ENCODE measurements around the gene BTN3A1.

Gene BTN3A1

DNA sequence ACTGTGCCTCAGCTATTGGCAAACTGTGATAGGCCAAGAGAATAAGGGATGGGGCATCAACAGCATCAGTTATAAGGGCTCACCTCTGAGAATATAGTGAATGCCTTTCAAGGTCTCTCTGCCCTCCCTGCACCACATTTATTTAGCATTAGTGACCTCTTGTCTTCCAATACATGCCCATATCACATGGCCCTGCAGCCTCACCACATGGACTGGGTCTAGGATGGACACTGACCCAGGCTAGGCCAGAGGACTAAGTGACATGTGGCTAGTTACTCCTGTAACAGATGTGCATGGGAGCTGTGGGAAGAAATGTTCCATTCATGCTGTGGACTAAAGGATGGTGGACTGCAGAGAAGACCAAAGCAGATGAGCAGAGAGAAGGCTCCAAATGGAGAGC lies 22.3 kb upstream of the BTN3A1 start:
- DNase-seq = no peak

DNA sequence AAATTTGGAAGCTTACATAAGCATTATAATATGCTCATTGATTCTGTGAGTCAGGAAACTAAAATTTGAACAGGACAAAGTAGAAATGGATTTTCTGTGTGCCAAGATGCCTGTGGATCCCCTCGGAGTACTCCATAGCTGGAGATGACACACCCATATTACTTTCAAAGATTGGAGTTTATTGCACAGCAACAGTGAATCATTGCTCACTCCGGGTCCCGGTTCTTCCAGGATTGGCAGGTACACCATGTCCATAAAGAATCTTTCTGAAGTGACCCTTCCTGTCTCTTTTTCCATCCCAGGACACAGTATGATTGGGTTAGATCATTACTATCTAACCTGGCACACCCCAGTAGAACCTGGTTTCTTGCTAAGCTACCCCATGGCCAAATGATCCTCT lies 21.8 kb upstream of the BTN3A1 start:
- no peak for DNase-seq

DNA sequence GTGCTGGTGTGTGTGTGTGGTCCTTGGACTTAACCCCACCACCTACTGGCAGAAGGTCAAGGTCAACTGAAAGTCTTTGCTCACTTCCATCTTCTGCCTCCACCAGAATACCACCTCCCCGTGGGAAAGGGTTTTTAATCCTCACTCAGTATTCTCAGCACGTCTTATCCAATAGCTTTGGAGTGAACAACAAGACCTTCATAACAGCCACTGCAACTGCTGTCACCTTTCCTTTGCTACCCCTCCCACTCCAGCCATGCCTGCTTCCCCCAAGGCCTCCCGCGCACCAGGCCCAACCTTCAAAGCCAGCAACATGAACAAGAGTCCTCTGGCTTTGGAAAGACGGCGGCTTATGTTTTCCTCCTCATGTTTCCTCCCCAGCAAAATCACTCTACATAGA lies 20.0 kb upstream of the BTN3A1 start:
- no peak for DNase-seq

DNA sequence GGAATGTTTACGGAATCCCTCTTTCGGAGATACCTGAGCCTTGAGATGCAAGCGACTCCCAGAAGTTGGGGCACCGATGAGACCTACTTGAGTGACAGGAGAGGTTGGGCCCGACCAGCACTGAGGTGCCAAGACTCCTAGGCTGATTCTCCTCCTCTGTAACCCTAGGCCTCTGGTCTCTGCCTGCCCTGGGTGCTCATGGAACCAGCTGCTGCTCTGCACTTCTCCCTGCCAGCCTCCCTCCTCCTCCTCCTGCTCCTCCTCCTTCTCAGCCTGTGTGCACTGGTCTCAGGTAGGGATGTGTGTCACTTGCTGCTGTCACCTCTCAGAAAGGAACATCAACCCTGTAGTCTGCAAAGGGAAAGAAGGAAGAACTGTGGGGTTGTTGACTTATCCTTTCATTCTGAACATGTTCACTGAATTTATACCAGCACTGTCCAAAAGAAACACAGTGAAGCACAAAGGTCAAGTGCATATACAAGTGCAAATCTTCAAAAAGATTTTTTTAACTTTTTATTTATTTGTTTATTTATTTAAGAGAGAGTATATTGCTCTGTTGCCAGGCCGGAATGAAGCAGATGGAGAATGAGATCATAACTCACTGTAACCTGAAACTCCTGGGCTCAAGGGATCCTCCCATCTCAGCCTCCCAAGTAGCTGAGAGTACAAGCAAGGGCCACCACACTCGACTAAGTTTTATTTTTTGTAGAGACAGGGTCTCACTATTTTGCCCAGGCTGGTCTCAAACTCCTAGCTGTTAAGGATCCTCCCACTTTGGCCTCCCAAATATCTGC lies 18.3 kb upstream of the BTN3A1 start:
- peak; percentile 29 for DNase-seq

DNA sequence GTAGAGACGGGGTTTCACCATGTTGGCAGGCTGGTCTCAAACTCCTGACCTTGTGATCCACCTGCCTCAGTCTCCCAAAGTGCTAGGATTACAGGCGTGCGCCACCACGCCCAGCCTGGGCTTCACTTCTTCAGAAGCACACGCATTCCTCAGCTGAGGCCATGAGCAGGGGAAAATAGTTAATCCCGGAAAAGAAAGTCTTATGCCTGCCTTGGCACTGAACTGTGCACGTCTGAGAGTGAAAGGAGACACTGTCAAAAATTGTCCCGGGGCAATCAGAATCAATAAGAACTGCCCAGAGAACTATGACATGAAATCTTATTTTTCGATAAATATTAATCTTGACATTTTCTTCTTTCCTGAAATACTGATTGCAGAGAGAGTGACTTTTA lies 16.3 kb upstream of the BTN3A1 start:
- no peak for DNase-seq

DNA sequence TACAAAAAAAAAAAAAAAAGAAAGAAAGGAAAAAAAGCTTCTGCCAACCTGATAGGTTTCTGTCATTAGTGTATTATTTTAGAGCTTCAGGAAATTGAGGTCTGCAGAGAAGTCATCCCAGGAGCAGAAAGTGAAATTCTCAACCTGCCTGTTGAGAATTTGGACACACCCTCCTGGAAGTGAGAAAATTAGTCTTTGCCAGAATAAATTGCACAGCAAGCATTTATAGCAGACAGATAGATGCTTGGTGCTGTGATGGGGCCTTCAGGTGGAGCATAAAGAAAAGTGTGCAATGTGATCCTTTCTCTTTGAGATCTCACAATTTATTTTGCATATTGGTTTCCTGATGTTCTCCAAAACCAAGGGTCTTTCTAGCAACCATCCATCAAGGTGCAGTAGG lies 14.5 kb upstream of the BTN3A1 start:
- no peak for DNase-seq

DNA sequence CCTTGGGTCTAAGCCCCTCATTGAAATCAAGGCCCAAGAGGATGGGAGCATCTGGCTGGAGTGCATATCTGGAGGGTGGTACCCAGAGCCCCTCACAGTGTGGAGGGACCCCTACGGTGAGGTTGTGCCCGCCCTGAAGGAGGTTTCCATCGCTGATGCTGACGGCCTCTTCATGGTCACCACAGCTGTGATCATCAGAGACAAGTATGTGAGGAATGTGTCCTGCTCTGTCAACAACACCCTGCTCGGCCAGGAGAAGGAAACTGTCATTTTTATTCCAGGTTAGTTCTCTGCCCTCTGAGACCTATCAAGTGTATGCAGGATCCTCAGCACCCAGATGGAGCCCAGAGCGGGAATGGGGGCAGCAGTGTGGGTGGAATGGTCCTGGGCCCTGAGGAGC lies 14.1 kb upstream of the BTN3A1 start:
- DNase-seq = no peak

DNA sequence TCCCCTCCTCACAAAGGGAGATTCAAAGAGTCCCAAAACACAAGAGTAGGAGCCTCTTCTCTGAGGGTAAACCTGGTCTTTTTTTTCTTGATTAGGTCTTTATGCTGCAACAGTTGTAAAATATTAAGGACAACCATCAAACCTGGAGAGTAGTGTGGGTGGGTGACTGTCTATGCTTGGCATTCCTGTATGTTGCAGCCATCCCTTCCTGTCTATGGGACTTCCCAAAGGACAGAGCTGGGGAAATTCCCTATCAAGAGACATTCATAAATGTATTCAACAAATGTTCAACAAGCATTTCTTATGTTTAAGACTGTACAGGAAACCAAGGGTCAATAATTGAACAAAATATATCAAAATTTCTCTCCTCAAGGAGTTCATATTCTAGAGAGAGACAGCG lies 13.6 kb upstream of the BTN3A1 start:
- no peak for DNase-seq

DNA sequence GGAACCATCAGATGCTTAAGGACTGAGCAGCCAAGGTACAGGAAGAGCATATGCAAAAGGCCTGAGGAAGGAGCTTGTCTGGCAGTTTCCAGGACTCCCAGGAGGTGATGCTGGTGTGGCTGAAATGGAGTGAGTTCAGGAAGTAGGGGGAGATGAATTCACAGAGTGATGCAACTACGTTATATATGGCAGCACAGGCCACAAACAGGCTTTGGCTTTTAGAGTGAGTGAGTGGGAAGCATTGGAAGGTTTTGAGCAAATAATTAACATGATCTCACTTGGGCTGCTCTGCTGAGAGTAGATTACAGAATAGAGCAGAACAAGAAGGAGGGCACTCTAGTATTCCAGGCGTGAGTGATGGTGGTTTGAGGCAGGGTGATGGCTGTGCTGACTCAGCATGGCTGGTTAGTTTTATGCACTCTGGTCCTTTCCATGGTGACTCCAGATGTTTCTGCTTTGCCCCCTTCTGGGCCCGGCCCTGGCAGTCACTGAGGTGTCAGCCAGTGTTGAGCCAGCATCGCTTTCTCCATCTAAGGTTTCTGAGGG lies 12.7 kb upstream of the BTN3A1 start:
- DNase-seq = no peak

DNA sequence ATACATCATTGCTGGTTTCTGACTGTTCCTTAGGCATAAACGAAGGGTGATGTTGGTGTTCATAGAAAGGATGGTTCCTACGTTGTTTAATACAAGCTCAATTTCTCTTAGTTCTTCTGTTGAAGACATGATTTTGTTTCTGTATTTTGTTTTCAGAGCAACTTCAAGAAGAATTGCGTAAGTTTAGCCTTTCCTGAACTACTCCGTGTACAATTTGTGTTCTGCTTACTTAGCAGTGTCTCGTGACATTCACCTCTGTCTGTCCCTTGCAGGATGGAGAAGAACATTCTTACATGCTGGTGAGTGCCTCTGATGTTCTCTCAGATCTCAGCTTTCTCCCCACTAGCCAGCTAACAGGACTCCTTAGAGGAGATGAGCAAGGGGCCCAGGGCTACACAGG lies 11.5 kb upstream of the BTN3A1 start:
- no peak for DNase-seq

DNA sequence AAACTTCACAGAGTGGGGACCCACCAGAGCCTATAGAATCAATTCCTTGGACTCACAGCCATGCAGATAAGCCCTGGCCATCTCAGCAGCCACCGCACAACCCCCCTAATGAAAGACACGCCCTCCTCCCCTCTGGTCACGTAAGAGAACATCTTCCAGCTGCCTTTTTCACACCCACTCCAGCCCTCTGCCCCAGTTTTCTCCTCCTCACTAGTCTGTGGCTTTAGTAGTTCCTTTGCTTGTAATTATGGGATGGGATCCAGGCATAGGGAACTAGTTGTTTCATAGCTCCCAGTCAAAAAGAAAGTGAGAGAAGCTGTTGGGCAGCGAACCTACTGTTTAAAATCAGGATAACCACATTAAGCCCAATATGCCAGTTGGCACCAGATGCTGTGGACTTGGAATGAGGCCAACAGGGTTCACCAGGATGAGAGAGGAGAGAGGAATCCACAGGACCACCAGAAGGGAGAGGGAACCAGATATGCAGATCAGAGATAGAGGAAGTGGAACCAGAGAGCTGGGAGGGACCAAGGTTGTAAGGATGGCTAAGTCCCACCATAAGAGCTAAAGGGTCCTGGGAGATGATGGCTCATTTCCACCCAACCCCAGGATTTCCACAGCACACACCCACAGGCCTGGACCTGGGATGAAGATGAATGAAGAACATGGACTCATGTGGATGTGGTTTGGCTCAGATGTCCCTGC lies 9.0 kb upstream of the BTN3A1 start:
- DNase-seq = no peak

DNA sequence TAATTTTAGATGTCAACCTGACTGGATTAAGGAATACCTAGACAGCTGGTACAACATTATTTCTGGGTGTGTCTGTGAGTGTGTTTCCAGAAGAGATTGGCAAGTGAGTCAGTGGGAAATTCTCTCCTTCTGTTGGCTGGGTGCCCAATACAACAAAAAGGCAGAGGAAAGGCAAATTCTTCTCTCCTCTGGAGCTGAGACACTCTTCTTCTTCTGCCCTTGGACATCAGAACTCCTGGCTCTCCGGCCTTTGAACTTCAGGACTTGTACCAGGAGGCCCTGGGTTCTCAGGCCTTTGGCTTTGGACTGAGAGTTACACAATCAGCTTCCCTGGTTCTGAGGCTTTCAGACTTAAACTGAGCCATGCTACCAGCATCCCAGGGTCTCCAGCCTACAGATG lies 7.8 kb upstream of the BTN3A1 start:
- DNase-seq = no peak

DNA sequence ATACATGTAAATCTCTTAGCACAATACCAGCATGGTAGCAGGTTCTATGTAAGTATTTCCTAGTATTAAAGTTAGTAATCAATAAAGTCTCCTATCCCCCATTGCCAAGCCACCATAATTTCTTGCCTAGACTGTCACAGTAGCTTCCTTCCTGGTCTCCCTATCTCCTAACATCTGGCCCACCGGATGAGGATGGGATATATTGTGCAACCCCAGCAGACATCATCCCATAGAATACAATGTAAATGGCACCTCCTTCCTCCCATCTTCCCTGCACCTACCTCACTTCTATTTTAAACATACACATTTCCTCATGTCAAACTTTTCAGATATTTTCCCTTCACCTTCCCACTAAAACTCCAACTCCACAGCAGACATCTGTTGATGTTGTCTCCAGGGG lies 3.5 kb upstream of the BTN3A1 start:
- DNase-seq = no peak

DNA sequence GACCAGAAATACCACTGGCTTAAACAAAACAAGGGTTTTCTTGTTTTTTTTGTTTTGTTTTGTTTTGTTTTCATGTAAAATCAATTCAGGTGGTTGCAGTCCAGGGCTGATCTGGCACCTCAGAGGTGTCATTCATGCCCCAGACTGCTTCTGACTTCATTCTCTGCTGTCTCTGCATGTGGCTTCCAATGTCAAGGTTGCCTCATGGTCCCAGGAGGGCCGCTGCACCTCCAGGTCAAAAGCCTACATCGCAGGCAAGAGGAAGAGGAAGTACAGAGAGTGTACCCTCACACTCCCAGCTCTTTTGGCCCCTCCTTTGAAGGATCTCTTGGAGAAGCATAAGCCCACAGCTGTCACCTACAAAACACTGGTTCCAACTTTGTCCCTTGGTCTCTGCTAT lies 1.4 kb upstream of the BTN3A1 start:
- DNase-seq = no peak

DNA sequence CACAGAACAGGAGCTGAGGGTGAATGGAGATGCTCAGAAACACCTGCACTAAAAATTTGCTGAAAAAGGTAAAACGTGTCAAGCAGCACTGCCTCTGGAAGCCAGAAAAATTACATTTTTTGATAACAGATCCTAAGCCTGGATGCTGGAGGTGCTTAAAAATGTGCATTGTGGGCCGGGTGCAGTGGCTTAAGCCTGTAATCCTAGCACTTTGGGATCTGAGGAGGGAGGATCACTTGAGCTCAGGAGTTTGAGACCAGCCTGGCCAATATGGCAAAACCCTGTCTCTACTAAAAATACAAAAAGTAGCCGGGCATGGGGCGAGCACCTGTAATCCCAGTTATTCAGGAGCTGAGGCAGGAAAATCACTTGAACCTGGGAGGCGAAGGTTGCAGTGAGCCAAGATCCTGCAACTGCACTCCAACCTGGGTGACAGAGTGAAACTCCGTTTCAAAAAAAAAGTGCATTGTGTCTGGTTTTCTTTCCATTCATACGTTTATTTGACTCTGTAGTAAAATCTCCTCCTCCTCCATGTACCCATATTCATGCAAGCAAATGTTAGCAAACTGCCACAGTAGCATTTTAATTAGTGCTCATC lies 587 bp upstream of the BTN3A1 start:
- no peak for DNase-seq

DNA sequence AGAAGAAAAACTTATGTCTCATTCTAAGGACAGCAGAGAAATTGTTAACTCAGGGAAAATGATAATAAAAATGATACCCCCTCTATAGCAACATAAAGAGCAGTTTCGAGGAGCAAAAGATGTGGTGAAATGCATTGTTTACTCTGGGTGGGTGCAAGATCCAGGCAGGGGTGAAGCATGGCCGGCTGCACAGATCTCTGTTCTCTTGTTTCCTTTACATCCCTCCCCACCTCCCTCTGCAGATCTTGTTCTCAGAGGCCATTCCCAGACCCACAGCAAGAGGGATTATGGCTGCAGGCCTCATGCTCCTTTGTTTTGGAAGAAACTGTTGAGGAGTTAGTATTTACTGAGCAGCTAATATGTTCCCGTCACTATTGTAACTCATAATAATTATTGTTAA lies 1.8 kb downstream of the BTN3A1 start:
- DNase-seq = no peak

DNA sequence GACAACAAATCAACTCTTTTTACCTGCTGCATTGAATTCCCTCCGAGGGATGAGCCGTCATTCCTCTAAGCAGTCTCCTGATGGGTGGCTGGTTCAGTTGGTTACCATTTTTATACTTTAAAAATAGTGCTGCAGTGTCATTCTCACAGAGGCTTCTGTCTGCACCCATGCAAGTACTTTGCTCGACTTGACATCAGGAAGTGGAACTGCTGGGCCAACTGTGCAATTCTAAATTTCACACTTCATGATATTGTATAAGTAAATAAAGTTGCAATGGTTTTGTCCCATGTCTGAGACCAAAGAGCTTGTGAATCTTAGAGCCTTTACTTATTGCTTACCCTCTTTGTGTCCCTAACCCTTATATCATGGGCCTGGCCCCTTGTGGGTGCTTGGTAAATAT lies 2.5 kb downstream of the BTN3A1 start:
- no peak for DNase-seq

DNA sequence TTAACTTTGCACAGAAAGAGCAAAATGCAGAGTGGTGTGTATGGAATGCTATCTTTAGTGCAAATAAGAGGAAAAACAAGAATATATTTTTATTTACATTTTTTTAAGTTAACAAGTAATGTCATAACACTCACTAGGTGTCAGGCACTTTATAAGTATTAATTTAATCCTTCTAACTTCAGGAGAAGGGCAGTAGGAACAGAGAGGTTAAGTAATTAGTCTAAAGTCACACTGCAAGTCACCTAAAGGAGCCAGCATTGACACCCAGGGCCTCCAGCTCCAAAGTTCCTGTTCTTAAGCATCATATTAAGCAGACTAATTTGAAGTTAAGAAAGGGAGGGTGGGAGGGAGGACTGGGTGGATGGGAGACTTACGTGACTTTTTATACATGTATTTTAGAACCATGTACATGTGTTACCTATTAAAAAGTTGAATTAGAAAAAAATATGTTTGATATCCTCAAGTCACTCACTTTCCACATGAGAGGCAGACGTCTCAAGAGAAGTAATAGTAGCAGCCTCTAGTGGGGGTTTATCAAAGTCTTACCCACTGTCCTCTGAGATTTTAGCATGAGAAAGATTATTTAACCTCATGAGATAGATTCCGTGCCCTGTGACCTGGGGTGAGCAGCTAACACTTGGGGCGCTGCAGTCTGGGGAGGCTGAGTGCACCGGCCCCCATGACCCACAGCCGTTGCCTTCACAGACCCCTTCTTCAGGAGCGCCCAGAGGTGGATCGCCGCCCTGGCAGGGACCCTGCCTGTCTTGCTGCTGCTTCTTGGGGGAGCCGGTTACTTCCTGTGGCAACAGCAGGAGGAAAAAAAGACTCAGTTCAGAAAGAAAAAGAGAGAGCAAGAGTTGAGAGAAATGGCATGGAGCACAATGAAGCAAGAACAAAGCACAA lies 7.0 kb downstream of the BTN3A1 start:
- no peak for DNase-seq

DNA sequence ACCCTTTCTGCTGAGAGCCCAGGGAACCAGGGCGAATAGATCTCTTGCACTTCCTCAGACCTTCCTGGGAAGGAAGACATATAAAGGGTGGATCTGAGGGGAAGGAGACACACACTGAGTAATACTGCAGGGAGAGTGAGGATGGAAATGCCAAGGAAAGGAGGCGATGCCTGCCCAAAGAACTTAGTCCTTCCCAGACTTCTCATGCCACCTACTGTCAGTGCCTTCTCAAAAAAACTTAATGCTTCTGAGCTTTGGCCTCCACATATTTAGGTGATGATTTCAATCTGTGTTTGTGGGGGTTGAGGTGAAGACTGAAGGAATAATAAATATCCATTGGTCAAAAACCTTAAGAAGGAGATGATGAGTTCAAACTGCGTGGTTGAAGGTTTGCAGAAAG lies 9.7 kb downstream of the BTN3A1 start:
- DNase-seq = no peak

DNA sequence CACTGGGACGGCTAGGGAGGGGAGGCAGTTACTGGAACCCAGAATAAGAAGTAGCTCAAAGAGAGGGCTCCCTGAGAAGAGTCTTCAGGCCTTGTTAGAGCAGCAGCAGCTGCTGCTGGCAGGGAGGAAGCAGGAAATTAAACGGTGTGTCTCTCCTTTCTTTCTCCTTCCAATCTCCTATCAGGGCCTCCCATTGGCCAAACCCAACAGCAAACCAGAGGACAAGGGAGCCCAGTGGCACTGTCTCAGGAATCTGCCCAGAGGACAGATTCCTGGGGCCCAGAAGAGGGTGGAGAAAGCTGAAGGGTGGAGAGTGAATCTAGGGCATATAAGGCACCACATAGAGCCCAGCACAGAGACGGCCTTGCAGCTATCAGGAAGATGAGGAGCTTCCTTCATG lies 10.2 kb downstream of the BTN3A1 start:
- DNase-seq = no peak

DNA sequence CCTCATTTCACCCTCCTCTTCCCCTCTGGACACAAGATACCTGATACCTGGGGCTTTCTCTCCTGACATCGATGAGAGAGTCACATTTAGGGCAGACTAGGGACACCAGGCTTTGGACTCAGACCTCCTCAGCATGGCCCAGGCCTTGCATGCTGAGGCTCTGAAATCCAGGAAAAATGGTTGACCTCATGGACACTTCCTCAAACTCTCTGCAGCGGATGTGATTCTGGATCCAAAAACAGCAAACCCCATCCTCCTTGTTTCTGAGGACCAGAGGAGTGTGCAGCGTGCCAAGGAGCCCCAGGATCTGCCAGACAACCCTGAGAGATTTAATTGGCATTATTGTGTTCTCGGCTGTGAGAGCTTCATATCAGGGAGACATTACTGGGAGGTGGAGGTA lies 10.9 kb downstream of the BTN3A1 start:
- no peak for DNase-seq

DNA sequence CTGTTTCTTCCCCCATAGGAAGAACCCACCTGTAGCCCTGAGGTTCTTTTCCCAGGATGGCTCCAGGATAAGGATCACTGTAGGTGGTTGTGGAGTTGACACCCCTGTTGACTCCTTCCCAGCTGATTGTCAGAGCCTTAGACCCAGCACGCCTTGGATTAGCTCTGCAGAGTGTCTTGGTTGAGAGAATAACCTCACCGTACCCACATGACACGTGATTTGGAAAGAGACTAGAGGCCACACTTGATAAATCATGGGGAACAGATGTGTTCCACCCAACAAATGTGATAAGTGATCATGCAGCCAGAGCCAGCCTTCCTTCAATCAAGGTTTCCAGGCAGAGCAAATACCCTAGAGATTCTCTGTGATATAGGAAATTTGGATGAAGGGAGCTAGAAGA lies 12.2 kb downstream of the BTN3A1 start:
- DNase-seq = no peak

DNA sequence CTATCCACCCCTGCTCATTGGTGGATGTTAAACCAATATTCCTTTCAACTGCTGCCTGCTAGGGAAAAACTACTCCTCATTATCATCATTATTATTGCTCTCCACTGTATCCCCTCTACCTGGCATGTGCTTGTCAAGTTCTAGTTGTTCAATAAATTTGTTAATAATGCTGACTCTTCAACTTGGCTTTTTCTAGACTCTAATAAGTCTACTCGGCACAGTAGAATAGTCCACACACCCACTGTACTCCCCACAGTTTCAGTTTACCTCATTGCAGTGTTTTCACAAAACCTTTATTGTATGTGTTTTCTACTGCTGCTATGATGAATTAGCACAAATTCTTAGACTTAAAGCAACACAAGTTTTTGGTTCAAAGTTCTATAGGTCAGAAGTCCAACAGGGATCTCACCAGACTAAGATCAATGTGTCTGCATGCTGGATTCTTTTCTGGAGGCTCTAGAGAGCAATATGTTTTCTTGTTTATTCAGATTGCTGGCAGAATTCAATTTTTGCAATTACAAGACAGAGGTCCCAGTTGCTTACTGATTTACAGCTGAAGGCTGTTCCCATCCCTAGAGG lies 13.1 kb downstream of the BTN3A1 start:
- no peak for DNase-seq

Measured in activated T-cell treated with anti-CD3 and anti-CD28 coated beads, Interleukin-2, amount 50 U/mL, for 1 hour (primary cell).